Activated CD4-positive, alpha-beta T cell treated with anti-CD3 and anti-CD28 coated beads, Interleukin-2, amount 50 U/mL, for 4 hours (primary cell): Measurements from ENCODE around the gene ZNF860.
"Not testable (repeated sequence)": the region's sequence is repeated elsewhere in the genome, so short reads cannot be mapped to it uniquely, and the experiment has no call there.

Experiments
- DNase-seq, 2 experiments: peaks; one replicate each; pipeline ENCODE4 v3.0.0-alpha.2; 2020

The ZNF860 gene

DNA sequence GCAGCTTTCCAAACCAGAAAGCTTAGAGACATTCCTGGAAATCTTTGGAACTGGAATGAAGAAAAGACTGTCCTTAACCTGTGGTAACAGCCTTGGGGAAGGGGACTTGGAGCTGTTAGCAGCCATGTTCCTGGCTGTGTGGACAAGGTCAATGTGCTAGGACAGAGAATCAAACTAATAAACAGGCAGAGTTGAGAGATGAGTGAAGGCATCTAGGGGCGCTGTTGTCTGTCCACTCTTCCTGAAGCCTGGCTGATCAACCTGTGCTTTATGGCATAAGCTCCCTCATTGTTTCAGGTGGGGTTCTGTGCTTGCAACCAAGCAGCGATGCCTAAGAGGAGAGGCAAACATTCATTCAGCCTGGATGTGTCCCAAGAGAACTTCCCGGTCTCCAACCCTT, 19.3 kb downstream of the ZNF860 start:
- DNase-seq = no peak

DNA sequence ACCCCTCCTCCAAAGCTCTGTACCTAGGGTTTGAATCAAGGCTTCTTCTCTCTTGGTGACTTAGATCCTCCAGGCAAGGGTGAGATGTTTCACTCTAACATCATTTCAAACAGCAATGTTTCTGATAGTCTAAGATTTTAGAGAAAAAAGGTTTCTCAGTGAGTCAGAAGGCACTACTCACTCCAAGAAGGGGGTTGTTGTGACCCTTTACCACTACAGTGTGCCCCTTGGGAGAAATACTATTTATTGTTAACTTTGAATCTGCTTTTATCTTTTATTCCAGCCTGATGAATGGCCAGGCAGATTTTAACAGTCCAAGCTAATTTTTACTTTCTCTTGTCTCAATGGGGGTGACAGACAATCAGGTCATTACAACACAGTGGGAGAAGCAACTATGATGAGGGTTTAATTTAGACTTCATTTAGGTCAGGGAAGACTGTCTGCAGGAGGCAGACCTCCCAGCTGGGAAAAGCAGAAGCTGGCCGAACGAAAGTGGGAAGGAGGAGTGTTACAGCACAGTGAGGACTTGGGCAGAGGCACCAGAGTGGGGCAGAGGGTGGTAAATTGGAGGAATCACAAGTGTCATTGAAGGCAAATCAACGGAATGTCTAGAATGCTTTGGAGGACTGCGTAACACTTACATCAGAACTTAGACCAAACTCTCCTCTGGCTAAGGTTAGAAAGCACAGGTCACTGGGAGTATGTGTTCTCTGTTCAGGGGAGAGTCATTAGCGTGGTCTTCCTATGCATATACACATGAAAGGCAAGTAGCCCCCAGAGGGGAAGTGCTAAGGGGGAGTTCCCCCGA, 21.2 kb downstream of the ZNF860 start:
- DNase-seq = no peak

DNA sequence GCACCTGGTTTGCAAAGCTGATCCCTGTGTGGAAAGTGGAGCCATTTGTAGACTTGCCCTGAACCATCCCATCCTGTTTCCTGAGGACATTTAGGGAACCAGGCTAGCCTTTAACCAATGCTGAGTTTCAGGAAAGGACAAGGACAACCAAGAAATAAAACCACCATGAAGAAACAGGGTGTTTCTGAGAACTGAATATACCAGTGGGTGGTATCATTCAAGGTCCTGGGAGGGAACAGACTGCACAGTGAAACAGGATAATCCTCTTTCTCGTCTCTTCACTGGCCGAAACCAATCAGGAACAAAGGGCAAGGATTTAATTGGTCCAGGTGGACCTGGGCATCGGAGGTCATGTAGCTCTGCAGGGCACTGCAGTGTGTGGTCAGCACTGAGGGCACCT, 21.8 kb downstream of the ZNF860 start:
- no peak for DNase-seq

DNA sequence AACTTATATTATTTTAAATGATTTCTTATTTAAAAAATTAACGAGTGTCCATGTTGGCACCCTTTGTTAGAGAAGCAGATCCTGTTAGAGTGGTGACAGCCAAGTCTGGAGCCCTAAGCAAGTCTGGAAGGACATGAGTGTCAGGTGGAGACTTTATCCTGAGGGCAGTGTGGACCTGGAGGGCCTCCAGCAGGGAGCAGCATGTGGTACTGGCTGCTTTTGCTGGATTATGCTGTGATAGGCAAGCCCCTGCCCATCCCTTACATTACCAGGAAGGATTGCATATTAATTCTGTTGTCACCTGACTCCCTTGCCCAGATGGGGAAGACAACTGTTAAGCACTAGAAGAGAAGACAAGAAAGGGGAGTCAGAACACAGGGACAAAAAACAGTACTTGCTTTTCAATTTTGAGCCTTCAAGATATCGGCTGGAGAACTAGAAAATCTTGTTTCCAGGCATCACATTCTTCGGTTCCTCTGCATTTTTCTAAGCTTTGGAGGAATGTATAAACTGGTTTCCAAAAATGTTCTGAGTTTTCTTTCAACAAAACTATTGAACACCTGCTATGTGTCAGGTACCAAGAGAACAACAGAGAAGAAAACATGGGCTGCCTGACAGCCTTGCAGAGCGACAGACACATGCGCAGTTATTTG, 22.7 kb downstream of the ZNF860 start:
- DNase-seq = no peak

DNA sequence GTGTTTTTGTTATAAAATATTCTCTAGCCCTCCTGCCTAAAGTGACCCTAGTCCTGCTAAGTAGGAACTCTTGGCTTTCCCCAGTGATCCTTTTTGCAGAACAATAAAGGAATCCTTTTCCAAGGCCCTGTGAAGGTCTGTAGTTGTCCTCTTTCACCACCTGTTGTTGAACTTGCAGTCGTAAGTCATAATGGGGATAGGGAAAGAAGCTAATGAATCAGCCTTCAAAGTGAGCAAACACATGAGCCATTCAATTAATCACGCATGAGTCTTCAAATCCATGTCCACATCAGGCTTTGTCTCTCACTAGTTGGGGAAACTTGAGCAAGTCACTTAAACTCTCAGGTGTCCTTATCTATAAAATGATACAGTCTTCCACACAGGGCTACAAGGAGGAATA, 27.6 kb downstream of the ZNF860 start:
- no peak for DNase-seq

- DNase-seq = no peak
Observed at GRCh38 chr3:32009957-32010356, 28.4 kb downstream of the ZNF860 start.

DNA sequence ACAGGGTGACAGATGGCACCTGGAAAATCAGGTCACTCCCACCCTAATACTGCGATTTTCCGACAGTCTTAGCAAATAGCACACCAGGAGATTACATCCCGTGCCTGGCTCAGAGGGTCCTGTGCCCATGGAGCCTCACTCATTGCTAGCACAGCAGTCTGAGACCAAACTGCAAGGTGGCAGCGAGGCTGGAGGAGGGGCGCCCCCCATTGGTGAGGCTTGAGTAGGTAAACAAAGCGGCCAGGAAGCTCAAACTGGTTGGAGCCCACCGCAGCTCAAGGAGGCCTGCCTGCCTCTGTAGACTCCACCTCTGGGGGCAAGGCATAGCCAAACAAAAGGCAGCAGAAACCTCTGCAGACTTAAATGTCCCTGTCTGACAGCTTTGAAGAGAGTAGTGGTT, 29.1 kb downstream of the ZNF860 start:
- DNase-seq = not testable (repeated sequence)

DNA sequence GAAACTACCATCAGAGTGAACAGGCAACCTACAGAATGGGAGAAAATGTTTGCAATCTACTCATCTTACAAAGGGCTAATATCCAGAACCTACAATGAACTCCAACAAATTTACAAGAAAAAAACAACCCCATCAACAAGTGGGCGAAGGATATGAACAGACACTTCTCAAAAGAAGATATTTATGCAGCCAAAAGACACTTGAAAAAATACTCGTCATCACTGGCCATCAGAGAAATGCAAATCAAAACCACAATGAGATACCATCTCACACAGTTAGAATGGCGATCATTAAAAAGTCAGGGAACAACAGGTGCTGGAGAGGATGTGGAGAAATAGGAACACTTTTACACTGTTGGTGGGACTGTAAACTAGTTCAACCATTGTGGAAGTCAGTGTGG, 34.1 kb downstream of the ZNF860 start:
- DNase-seq = not testable (repeated sequence)

DNA sequence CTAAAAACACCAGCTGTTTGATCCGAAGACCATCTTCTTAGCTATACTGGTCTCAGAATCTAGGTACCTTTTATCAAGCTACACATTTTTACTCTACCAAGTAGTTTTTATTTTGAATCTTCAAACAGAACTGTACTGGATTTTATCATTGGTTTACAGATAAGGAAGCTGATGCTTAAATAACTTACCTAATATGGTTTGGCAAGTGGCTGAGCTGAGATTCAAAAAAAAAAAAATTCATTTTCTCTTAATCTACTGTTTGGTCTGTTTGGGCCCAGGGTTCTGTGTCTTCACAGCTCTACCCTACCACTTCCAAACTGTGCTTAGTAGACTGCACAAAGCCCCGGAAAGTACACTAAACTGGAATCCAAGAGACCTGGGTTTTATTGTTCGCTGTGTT, 35.7 kb downstream of the ZNF860 start:
- no peak for DNase-seq

GRCh38 chr3:32018757-32019564, 37.4 kb downstream of the ZNF860 start:
- no peak for DNase-seq

- DNase-seq = no peak
Observed at GRCh38 chr3:32021155-32021554, 39.6 kb downstream of the ZNF860 start.

- DNase-seq = no peak
Observed at GRCh38 chr3:32021748-32022147, 40.2 kb downstream of the ZNF860 start.

GRCh38 chr3:32022947-32023346, 41.4 kb downstream of the ZNF860 start:
- no peak for DNase-seq

GRCh38 chr3:32026593-32026992, 45.0 kb downstream of the ZNF860 start:
- DNase-seq = no peak

DNA sequence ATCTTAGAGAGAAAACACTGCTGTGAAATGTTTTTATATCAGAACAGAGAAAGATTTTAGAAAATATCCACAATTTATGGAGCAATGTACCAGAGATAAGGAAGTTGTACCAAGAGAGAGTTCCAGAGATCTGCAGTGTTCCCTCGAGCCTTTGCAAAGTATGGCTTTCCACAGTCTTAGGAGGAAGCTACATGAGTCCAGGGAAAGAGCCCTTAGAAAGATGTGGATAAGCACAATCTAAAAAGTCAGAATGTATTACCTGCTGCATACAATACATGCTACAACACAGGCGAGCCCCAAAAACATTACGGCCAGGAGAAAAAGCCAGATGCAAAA, 56.4 kb downstream of the ZNF860 start:
- no peak for DNase-seq

- DNase-seq = no peak
Observed at GRCh38 chr3:32041316-32041715, 59.8 kb downstream of the ZNF860 start.
